Kidney (tissue), 14 donors: ENCODE measurements around the gene ZG16B. TPM values are rescaled to one million over a fixed set of nuclear protein-coding genes. Genes with fewer than 3 reads are reported as not detected.

Source experiments
- DNase-seq, 5 donors: peaks; one replicate each; pipeline ENCODE4 v3.0.0-alpha.2; 2013 to 2020
- FAIRE-seq: peaks from 2 replicates; lab custom pipeline; 2012; peaks lifted over from hg19 to GRCh38; lab: Jason Lieb, UNC
- H3K27ac ChIP-seq, 2 donors: one replicate each; pipeline ENCODE4 v1.7.0; 2013; ENCODE audit warnings: low read depth in 2 of 2, low read length in 2 of 2, inconsistent platforms in 1 of 2
- H3K27me3 ChIP-seq: one replicate; pipeline ENCODE4 v1.7.1; 2013; ENCODE audit warnings: low read length, inconsistent platforms; ENCODE audit not compliant: control insufficient read depth, insufficient read depth
- H3K36me3 ChIP-seq, 3 donors: one replicate each; pipeline versions ENCODE4 v1.7.0 to v1.7.1; 2013; ENCODE audit warnings: low read length in 3 of 3, control low read depth in 1 of 3, inconsistent platforms in 1 of 3; ENCODE audit not compliant: insufficient read depth in 3 of 3, control insufficient read depth in 2 of 3
- H3K4me1 ChIP-seq, 3 donors: one replicate each; pipeline versions ENCODE4 v1.7.0 to v1.7.1; 2013; ENCODE audit warnings: low read length in 3 of 3, inconsistent platforms in 1 of 3, low read depth in 1 of 3; ENCODE audit not compliant: control insufficient read depth in 2 of 3, insufficient read depth in 2 of 3
- H3K4me3 ChIP-seq, 3 donors: one replicate each; pipeline versions ENCODE4 v1.7.0 to v1.8.1; 2013; ENCODE audit warnings: low read length in 3 of 3, control low read depth in 1 of 3, inconsistent platforms in 1 of 3
- H3K9ac ChIP-seq, 3 donors: one replicate each; pipeline versions ENCODE4 v1.7.0 to v1.7.1; 2013; ENCODE audit warnings: low read length in 3 of 3, control low read depth in 1 of 3, inconsistent platforms in 1 of 3
- H3K9me3 ChIP-seq, 3 donors: one replicate each; pipeline versions ENCODE4 v1.7.0 to v1.7.1; 2013; ENCODE audit warnings: low read length in 3 of 3, control low read depth in 1 of 3, inconsistent platforms in 1 of 3; ENCODE audit not compliant: control insufficient read depth in 2 of 3, insufficient read depth in 1 of 3
- intact Hi-C: fragments of 100-400 bp; cut with DNase I; formaldehyde crosslinking; loops from one replicate; pipeline ENCODE4 v1.11.1; 2022
- polyA plus RNA-seq: library from polyadenylated mRNA; stranded (reverse); fragments of 350-450 nt; fragmentation: Illumina TruSeq; extraction: RNeasy Lipid Tissue Mini Kit (QIAGEN cat#74804); gene quantifications from one replicate; pipeline ENCODE4 v1.2.3, GENCODE V29; 2014; ENCODE audit warnings: low read depth, low replicate concordance; ENCODE audit not compliant: insufficient read depth
- total RNA-seq: library from RNA; stranded (reverse); fragmentation: NEBNext Ultra II Directional; extraction: Animal tissue kit (Norgen Biotek cat#: 25700); gene quantifications from one replicate; pipeline ENCODE4 v1.2.1, GENCODE V29; 2021
- TF ChIP-seq, protein P1 (sequence below): IDR thresholded peaks from 3 replicates; pipeline ENCODE4 v1.5.1; 2012; ENCODE audit warnings: mild to moderate bottlenecking, moderate library complexity, borderline replicate concordance; ENCODE audit not compliant: insufficient read depth; ENCODE audit errors: extremely low read depth
- donor health status: control.
- donor health status: control.
- donor health status: control.
- donor health status: control.
- donor health status: control.
- donor health status: DM: yes; HTN: yes; CAD: no.
- donor health status: Normal renal cell carcinoma (clear cell type).

The ZG16B gene
- total and polyA plus RNA-seq, 2 donors from 2014 or later: 0.69 to 0.98 TPM

GRCh38 chr16:2822496-2822895 is 7.6 kb upstream of the ZG16B start:
- Histone ChIP-seq H3K27ac (no peak overlapping the region), H3K9ac (no peak overlapping the region), H3K27me3 (no peaks in the 10 kb centered on the region), H3K9me3 (no peaks in the 10 kb centered on the region), H3K4me1 (no peaks in the 10 kb centered on the region), H3K4me3 (no peak overlapping the region), H3K36me3 (no peaks in the 10 kb centered on the region)
- TF ChIP-seq, protein P1, sequence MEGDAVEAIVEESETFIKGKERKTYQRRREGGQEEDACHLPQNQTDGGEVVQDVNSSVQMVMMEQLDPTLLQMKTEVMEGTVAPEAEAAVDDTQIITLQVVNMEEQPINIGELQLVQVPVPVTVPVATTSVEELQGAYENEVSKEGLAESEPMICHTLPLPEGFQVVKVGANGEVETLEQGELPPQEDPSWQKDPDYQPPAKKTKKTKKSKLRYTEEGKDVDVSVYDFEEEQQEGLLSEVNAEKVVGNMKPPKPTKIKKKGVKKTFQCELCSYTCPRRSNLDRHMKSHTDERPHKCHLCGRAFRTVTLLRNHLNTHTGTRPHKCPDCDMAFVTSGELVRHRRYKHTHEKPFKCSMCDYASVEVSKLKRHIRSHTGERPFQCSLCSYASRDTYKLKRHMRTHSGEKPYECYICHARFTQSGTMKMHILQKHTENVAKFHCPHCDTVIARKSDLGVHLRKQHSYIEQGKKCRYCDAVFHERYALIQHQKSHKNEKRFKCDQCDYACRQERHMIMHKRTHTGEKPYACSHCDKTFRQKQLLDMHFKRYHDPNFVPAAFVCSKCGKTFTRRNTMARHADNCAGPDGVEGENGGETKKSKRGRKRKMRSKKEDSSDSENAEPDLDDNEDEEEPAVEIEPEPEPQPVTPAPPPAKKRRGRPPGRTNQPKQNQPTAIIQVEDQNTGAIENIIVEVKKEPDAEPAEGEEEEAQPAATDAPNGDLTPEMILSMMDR: no peak
- intact Hi-C loops: no loop called here
- DNase-seq: no peak
- FAIRE-seq: no peak

- FAIRE-seq (no peak), DNase-seq (no peak)
- Histone ChIP-seq H3K36me3 (no peaks in the 10 kb centered on the region), H3K27ac (no peak overlapping the region), H3K27me3 (no peaks in the 10 kb centered on the region), H3K4me3 (no peak overlapping the region), H3K9ac (no peak overlapping the region), H3K4me1 (no peaks in the 10 kb centered on the region), H3K9me3 (no peaks in the 10 kb centered on the region)
- TF ChIP-seq, protein P1: no peak
- intact Hi-C loops: no loop called here
These were observed 5.5 kb upstream of the ZG16B start for GRCh38 chr16:2824626-2825025.

DNA sequence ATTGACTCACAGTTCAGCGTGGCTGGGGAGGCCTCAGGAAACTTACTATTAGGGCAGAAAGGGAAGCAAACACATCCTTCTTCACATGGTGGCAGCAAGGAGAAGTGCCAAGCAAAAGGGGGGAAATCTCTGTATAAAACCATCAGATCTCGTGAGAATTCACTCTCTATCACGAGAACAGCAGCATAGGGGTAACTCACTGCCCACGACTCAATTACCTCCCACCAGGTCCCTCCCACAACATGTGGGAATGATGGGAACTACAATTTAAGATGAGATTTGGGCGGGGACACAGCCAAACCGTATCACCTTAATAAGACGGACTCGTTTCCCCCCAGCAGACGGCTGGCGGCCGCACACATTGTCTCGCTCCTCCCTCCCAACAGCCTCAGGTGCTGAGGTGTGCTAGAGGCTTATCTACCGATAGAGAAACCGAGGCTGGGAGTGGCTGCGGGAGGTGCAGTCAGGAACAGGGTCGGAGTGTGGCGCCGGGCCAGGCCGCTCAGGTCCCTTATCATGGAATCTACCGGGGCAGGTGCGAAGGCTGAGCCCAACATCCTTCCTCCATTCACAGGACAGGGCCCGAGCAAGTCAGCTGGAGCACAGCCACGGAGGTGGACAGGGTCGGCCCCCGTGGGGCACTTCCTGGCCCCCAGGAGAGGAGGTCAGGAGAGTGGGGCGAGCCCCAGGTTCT is 4.9 kb upstream of the ZG16B start:
- TF ChIP-seq, protein P1: no peak
- Histone ChIP-seq H3K9ac (no peak overlapping the region), H3K9me3 (no peaks in the 10 kb centered on the region), H3K4me1 (no peaks in the 10 kb centered on the region), H3K27me3 (no peaks in the 10 kb centered on the region), H3K36me3 (no peaks in the 10 kb centered on the region), H3K4me3 (no peak overlapping the region), H3K27ac (no peak overlapping the region)
- no peak for FAIRE-seq
- DNase-seq: no peak
- intact Hi-C loops: no loop called here
